Middle frontal gyrus (tissue), 1 donor: ENCODE measurements around the gene CHAT.

Experiments
- DNase-seq: peaks from one replicate; pipeline ENCODE4 v3.0.0-alpha.2; 2015; ENCODE audit warnings: low spot score; ENCODE audit errors: extremely low spot score

CHAT gene

GRCh38 chr10:49612513-49613164 lies 1.2 kb upstream of the CHAT start:
- no peak for DNase-seq

- DNase-seq = no peak
These were observed 514 bp upstream of the CHAT start for GRCh38 chr10:49613165-49613881.

GRCh38 chr10:49614242-49615198 lies 683 bp downstream of the CHAT start:
- DNase-seq = no peak

GRCh38 chr10:49615213-49615612 lies 1.4 kb downstream of the CHAT start:
- no peak for DNase-seq

GRCh38 chr10:49615721-49616120 lies 1.9 kb downstream of the CHAT start:
- DNase-seq = no peak

GRCh38 chr10:49616421-49617101 lies 2.7 kb downstream of the CHAT start:
- no peak for DNase-seq

GRCh38 chr10:49617121-49618020 lies 3.5 kb downstream of the CHAT start:
- DNase-seq = no peak

- no peak for DNase-seq
These were observed 5.0 kb downstream of the CHAT start for GRCh38 chr10:49618821-49619220.

- DNase-seq = no peak
These were observed 5.8 kb downstream of the CHAT start for GRCh38 chr10:49619613-49620012.

GRCh38 chr10:49620286-49620810 lies 6.5 kb downstream of the CHAT start:
- no peak for DNase-seq

- DNase-seq = no peak
These were observed 7.1 kb downstream of the CHAT start for GRCh38 chr10:49620841-49621378.

GRCh38 chr10:49621561-49621960 lies 7.7 kb downstream of the CHAT start:
- no peak for DNase-seq

GRCh38 chr10:49622426-49623425 lies 8.9 kb downstream of the CHAT start:
- no peak for DNase-seq

GRCh38 chr10:49624629-49625028 lies 10.8 kb downstream of the CHAT start:
- DNase-seq = no peak

GRCh38 chr10:49625411-49625810 lies 11.6 kb downstream of the CHAT start:
- DNase-seq = no peak

- no peak for DNase-seq
These were observed 13.2 kb downstream of the CHAT start for GRCh38 chr10:49627038-49627437.

- no peak for DNase-seq
These were observed 13.9 kb downstream of the CHAT start for GRCh38 chr10:49627644-49628247.

GRCh38 chr10:49628599-49628998 lies 14.8 kb downstream of the CHAT start:
- DNase-seq = no peak
